IMR-90 (cell line): ENCODE data around the gene CDH22. TPM values are rescaled to one million over a fixed set of nuclear protein-coding genes. Genes with fewer than 3 reads are reported as not detected.

Experiments
- ATAC-seq: fragments of 200-7000 bp; cut with Tn5 transposase; 2 replicates; pipeline ENCODE4 v1.9.1; 2020; ENCODE audit warnings: low read depth, mild to moderate bottlenecking, moderate library complexity
- BruUV-seq: library from RNA; stranded (reverse); fragments of 400-500 nt; replicated peaks from 2 replicates; lab custom pipeline; 2021; lab: Mats Ljungman, UMichigan
- CTCF ChIA-PET: fragments of 300-600 bp; formaldehyde crosslinking; extraction: SDS; loops from one replicate; lab custom pipeline; 2021; ENCODE audit warnings: antibody characterized with exemption; lab: Yijun Ruan, JAX
- POLR2A ChIA-PET: fragments of 300-600 bp; sonication (Branson Sonifier 250); formaldehyde crosslinking; loops from one replicate; lab custom pipeline; 2022; ENCODE audit warnings: antibody characterized with exemption; ENCODE audit not compliant: unreplicated experiment; lab: Charles Lee
- DNase-seq: peaks from one replicate; pipeline ENCODE4 v3.0.0; 2013
- H2AFZ ChIP-seq: replicated peaks from 2 replicates; pipeline ENCODE3; 2013; ENCODE audit warnings: low read length, mild to moderate bottlenecking; ENCODE audit not compliant: poor library complexity
- H2AK5ac ChIP-seq: 2 replicates; pipeline ENCODE4 v1.6.1; 2013; ENCODE audit warnings: low read depth, low read length, inconsistent platforms
- H2AK9ac ChIP-seq: replicated peaks from 2 replicates; pipeline ENCODE3; 2013; ENCODE audit warnings: mild to moderate bottlenecking, low read depth, low read length, moderate library complexity; ENCODE audit not compliant: poor library complexity
- H2BK120ac ChIP-seq: 2 replicates; pipeline ENCODE4 v1.6.1; 2013; ENCODE audit warnings: low read depth, low read length, inconsistent platforms
- H2BK15ac ChIP-seq: 3 replicates; pipeline ENCODE4 v1.6.1; 2013; ENCODE audit warnings: low read depth, low read length, inconsistent platforms
- H2BK20ac ChIP-seq: 2 replicates; pipeline ENCODE4 v1.6.1; 2013; ENCODE audit warnings: low read depth, mild to moderate bottlenecking, inconsistent platforms, low read length, moderate library complexity
- H2BK5ac ChIP-seq: 2 replicates; pipeline ENCODE4 v1.6.1; 2013; ENCODE audit warnings: mild to moderate bottlenecking, low read depth, low read length, inconsistent platforms; ENCODE audit not compliant: poor library complexity, severe bottlenecking
- H3K14ac ChIP-seq: replicated peaks from 2 replicates; pipeline ENCODE4 v1.6.1; 2013; ENCODE audit warnings: low read depth, low read length, inconsistent platforms
- H3K18ac ChIP-seq: 2 replicates; pipeline ENCODE4 v1.6.1; 2013; ENCODE audit warnings: low read depth, low read length, control low read depth
- H3K23ac ChIP-seq: 2 replicates; pipeline ENCODE4 v1.6.1; 2013; ENCODE audit warnings: low read depth, low read length, inconsistent platforms
- H3K27ac ChIP-seq: 2 replicates; pipeline ENCODE4 v1.5.1; 2013; ENCODE audit warnings: mild to moderate bottlenecking, control low read depth, low read length; ENCODE audit not compliant: insufficient read depth
- H3K27me3 ChIP-seq: 2 replicates; pipeline ENCODE4 v1.6.1; 2013; ENCODE audit warnings: low read length; ENCODE audit not compliant: control insufficient read depth, insufficient read depth
- H3K36me3 ChIP-seq: 2 replicates; pipeline ENCODE4 v1.6.1; 2013; ENCODE audit warnings: low read length, mixed read lengths; ENCODE audit not compliant: control insufficient read depth, insufficient read depth
- H3K4ac ChIP-seq: 2 replicates; pipeline ENCODE4 v1.6.1; 2013; ENCODE audit warnings: low read depth, low read length, inconsistent platforms
- H3K4me1 ChIP-seq: 2 replicates; pipeline ENCODE4 v1.6.1; 2013; ENCODE audit warnings: low read length, mixed read lengths; ENCODE audit not compliant: control insufficient read depth, insufficient read depth
- H3K4me2 ChIP-seq: 2 replicates; pipeline ENCODE4 v1.6.1; 2013; ENCODE audit warnings: low read depth, mild to moderate bottlenecking, control low read depth, low read length, moderate library complexity
- H3K4me3 ChIP-seq: 2 replicates; pipeline ENCODE4 v1.5.1; 2013; ENCODE audit warnings: low read depth, mild to moderate bottlenecking, control low read depth, low read length, moderate library complexity; ENCODE audit not compliant: insufficient read depth
- H3K56ac ChIP-seq: 2 replicates; pipeline ENCODE4 v1.6.1; 2013; ENCODE audit warnings: low read length, inconsistent platforms; ENCODE audit not compliant: insufficient read depth; ENCODE audit errors: extremely low read depth
- H3K79me1 ChIP-seq, 2 experiments: 2 replicates each; pipeline ENCODE4 v1.6.1; 2013; ENCODE audit warnings: low read length in 2 of 2, inconsistent platforms in 1 of 2, low read depth in 1 of 2
- H3K9ac ChIP-seq: 2 replicates; pipeline ENCODE4 v1.6.1; 2013; ENCODE audit warnings: low read depth, low read length, control low read depth
- H3K9me1 ChIP-seq: 2 replicates; pipeline ENCODE4 v1.6.1; 2013; ENCODE audit warnings: low read length, inconsistent platforms; ENCODE audit not compliant: insufficient read depth
- H3K9me3 ChIP-seq: 2 replicates; pipeline ENCODE4 v1.6.1; 2013; ENCODE audit warnings: low read length; ENCODE audit not compliant: control insufficient read depth, insufficient read depth
- H4K20me1 ChIP-seq: 2 replicates; pipeline ENCODE4 v1.6.1; 2013; ENCODE audit warnings: low read length, inconsistent platforms; ENCODE audit not compliant: insufficient read depth
- H4K5ac ChIP-seq: 2 replicates; pipeline ENCODE4 v1.6.1; 2013; ENCODE audit warnings: mild to moderate bottlenecking, low read depth, low read length, control low read depth
- H4K8ac ChIP-seq, 2 experiments: 2 replicates each; pipeline ENCODE4 v1.6.1; 2013; ENCODE audit warnings: low read depth in 2 of 2, low read length in 2 of 2, control low read depth in 1 of 2, inconsistent platforms in 1 of 2
- H4K91ac ChIP-seq: 2 replicates; pipeline ENCODE4 v1.6.1; 2013; ENCODE audit warnings: low read depth, low read length, inconsistent platforms; ENCODE audit not compliant: insufficient read depth
- CEBPB ChIP-seq: IDR thresholded peaks from 2 replicates; pipeline ENCODE4 v1.6.1; 2012; ENCODE audit warnings: low read depth, low read length, improper control_type of control experiment
- CHD1 ChIP-seq: IDR thresholded peaks from 2 replicates; pipeline ENCODE4 v1.6.1; 2012; ENCODE audit warnings: low read depth, low read length, improper control_type of control experiment
- FOS ChIP-seq: fragments of 150-350 bp; IDR thresholded peaks from 2 replicates; pipeline ENCODE4 v1.6.1; 2016; ENCODE audit warnings: low read depth, low read length
- MAFK ChIP-seq: IDR thresholded peaks from 2 replicates; pipeline ENCODE4 v1.6.1; 2012; ENCODE audit warnings: low read depth, low read length, improper control_type of control experiment
- MAZ ChIP-seq: IDR thresholded peaks from 2 replicates; pipeline ENCODE4 v1.6.1; 2012; ENCODE audit warnings: low read depth, mild to moderate bottlenecking, low read length, improper control_type of control experiment, moderate library complexity, borderline replicate concordance
- MXI1 ChIP-seq: IDR thresholded peaks from 2 replicates; pipeline ENCODE4 v1.6.1; 2012; ENCODE audit warnings: low read depth, mild to moderate bottlenecking, low read length, moderate library complexity, borderline replicate concordance
- POLR2A ChIP-seq: IDR thresholded peaks from 2 replicates; pipeline ENCODE4 v1.6.1; 2012; ENCODE audit warnings: mild to moderate bottlenecking, low read depth, low read length
- RAD21 ChIP-seq: IDR thresholded peaks from 2 replicates; pipeline ENCODE4 v1.6.1; 2012; ENCODE audit warnings: low read length, improper control_type of control experiment
- RCOR1 ChIP-seq: IDR thresholded peaks from 2 replicates; pipeline ENCODE4 v1.6.1; 2012; ENCODE audit warnings: mild to moderate bottlenecking, low read length, improper control_type of control experiment; ENCODE audit not compliant: insufficient replicate concordance
- RFX5 ChIP-seq: IDR thresholded peaks from 2 replicates; pipeline ENCODE4 v1.8.0; 2012; ENCODE audit warnings: low read depth, mild to moderate bottlenecking, low read length, moderate library complexity
- SMC3 ChIP-seq: fragments of 150-350 bp; IDR thresholded peaks from 2 replicates; pipeline ENCODE4 v1.6.1; 2016; ENCODE audit warnings: low read depth, mild to moderate bottlenecking, antibody characterized with exemption, low read length, moderate library complexity
- WGBS, 2 experiments: methylation state at CpG; one replicate each; pipeline versions ENCODE4 v1.1.5 to v1.1.7; 2013; ENCODE audit warnings: missing lambda C conversion rate in 2 of 2; ENCODE audit not compliant: insufficient read length in 1 of 2; ENCODE audit errors: extremely low coverage in 2 of 2; 5-methylcytosine and 5-hydroxymethylcytosine counted together
- dilution Hi-C: fragments of 300-500 bp; cut with HindIII; formaldehyde crosslinking; loops from one replicate; pipeline ENCODE4 v1.14.3; 2018; ENCODE audit warnings: low sequenced_read_pairs; ENCODE audit not compliant: unreplicated experiment
- in situ Hi-C: fragments of 300-500 bp; cut with MboI; formaldehyde crosslinking; loops from 3 replicates; pipeline ENCODE4 v1.14.3; 2019; ENCODE audit warnings: low sequenced_read_pairs, inconsistent platforms, mixed read lengths
- intact Hi-C: fragments of 100-400 bp; cut with micrococcal nuclease; formaldehyde crosslinking; loops from 2 replicates; pipeline ENCODE4 v1.10.0; 2022
- polyA plus RNA-seq, 3 experiments: library from polyadenylated mRNA; depleted of rRNA; stranded (reverse); fragments of >200 nt; gene quantifications; 2 replicates each; pipeline ENCODE4 v1.2.3, GENCODE V29; 2012; ENCODE audit warnings: low replicate concordance in 1 of 3
- total RNA-seq: library from RNA; depleted of rRNA; stranded (reverse); fragments of >200 nt; gene quantifications from 2 replicates; pipeline ENCODE4 v1.2.3, GENCODE V29; 2012
- TF ChIP-seq, protein P1 (sequence below): conservative IDR thresholded peaks from 2 replicates; pipeline ENCODE4 v1.5.1; 2012; ENCODE audit warnings: mild to moderate bottlenecking, low read depth, low read length, improper control_type of control experiment
- TF ChIP-seq, protein P2 (sequence below): fragments of 150-350 bp; IDR thresholded peaks from 2 replicates; pipeline ENCODE4 v1.6.1; 2016; ENCODE audit warnings: low read depth, mild to moderate bottlenecking, low read length, moderate library complexity, borderline replicate concordance

Gene CDH22
- total and polyA plus RNA-seq, 2 of the 4 experiments (the other 2 are of a cell fraction): not detected

DNA sequence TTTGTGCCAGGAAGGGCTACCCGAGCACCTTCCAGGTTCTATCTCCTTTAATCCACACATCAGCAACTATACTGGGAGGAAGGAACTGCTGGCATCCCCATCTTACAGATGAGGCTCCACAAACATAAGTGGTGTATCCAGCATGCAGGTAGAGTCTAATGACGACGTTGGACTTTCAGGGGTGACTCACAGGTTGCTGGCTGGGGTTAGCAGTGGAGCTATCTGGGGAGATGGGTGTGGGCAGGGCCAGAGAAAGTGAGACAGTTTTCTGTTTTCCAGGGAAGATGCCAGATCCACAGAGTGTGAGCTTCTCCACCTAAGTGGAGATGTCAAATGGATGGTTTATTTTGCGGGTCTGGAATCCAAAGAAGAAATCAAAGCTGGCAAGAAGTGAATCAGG, 31.8 kb downstream of the CDH22 start:
- H4K20me1 ChIP-seq: no peaks in the 10 kb centered on the region
- dilution Hi-C loops (no loop called here), intact Hi-C loops (no loop called here), in situ Hi-C loops (no loop called here)
- POLR2A ChIA-PET: no interaction called here
- no peak overlapping the region for H2BK5ac ChIP-seq
- no peak overlapping the region for H4K5ac ChIP-seq
- H3K9me3 ChIP-seq: no peaks in the 10 kb centered on the region
- H2BK20ac ChIP-seq: no peak overlapping the region
- no peak overlapping the region for H3K56ac ChIP-seq
- H2BK15ac ChIP-seq: no peak overlapping the region
- no peak overlapping the region for H4K91ac ChIP-seq
- no peak overlapping the region for H3K23ac ChIP-seq
- H2BK120ac ChIP-seq: no peak overlapping the region
- no peak overlapping the region for H2AK9ac ChIP-seq
- CTCF ChIA-PET: interaction anchor here (0.6 kb wide), 1 partner anchor 9 kb away, joined by 3 read pairs; no protein-coding TSS in a partner anchor
- H3K14ac ChIP-seq: no peak overlapping the region
- no peaks in the 10 kb centered on the region for H3K79me1 ChIP-seq
- H3K4me1 ChIP-seq: no peaks in the 10 kb centered on the region
- H3K4me3 ChIP-seq: no peak overlapping the region
- DNase-seq (no peak), ATAC-seq (no peak)
- H2AK5ac ChIP-seq: no peak overlapping the region
- H3K18ac ChIP-seq: no peak overlapping the region
- WGBS, 2 experiments: no CpG with 5 or more reads among the region's 4 CpGs
- no TSS peak for BruUV-seq
- H2AFZ ChIP-seq: no peak overlapping the region
- TF ChIP-seq, protein P1, sequence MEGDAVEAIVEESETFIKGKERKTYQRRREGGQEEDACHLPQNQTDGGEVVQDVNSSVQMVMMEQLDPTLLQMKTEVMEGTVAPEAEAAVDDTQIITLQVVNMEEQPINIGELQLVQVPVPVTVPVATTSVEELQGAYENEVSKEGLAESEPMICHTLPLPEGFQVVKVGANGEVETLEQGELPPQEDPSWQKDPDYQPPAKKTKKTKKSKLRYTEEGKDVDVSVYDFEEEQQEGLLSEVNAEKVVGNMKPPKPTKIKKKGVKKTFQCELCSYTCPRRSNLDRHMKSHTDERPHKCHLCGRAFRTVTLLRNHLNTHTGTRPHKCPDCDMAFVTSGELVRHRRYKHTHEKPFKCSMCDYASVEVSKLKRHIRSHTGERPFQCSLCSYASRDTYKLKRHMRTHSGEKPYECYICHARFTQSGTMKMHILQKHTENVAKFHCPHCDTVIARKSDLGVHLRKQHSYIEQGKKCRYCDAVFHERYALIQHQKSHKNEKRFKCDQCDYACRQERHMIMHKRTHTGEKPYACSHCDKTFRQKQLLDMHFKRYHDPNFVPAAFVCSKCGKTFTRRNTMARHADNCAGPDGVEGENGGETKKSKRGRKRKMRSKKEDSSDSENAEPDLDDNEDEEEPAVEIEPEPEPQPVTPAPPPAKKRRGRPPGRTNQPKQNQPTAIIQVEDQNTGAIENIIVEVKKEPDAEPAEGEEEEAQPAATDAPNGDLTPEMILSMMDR: no peak
- no peak for TF ChIP-seq FOS
- no peak for TF ChIP-seq MXI1
- TF ChIP-seq MAFK: no peak
- TF ChIP-seq MAZ: no peak
- no peak for TF ChIP-seq CHD1
- no peak for TF ChIP-seq RCOR1
- no peak for TF ChIP-seq RFX5
- TF ChIP-seq POLR2A: no peak
- TF ChIP-seq RAD21: no peak
- TF ChIP-seq CEBPB: no peak
- TF ChIP-seq, protein P2, sequence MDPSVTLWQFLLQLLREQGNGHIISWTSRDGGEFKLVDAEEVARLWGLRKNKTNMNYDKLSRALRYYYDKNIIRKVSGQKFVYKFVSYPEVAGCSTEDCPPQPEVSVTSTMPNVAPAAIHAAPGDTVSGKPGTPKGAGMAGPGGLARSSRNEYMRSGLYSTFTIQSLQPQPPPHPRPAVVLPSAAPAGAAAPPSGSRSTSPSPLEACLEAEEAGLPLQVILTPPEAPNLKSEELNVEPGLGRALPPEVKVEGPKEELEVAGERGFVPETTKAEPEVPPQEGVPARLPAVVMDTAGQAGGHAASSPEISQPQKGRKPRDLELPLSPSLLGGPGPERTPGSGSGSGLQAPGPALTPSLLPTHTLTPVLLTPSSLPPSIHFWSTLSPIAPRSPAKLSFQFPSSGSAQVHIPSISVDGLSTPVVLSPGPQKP: no peak
- TF ChIP-seq SMC3: no peak
- H3K36me3 ChIP-seq: no peaks in the 10 kb centered on the region
- H3K4me2 ChIP-seq: no peak overlapping the region
- no peak overlapping the region for H3K27ac ChIP-seq
- no peaks in the 10 kb centered on the region for H3K9me1 ChIP-seq
- H4K8ac ChIP-seq: no peak overlapping the region
- no peak overlapping the region for H3K4ac ChIP-seq
- no peak overlapping the region for H3K9ac ChIP-seq
- peaks cover 7% of the 10 kb centered on the region for H3K27me3 ChIP-seq
